Measurements from ENCODE around the gene ALKBH8.
"Not testable (repeated sequence)": the region's sequence is repeated elsewhere in the genome, so short reads cannot be mapped to it uniquely, and the experiment has no call there.

ALKBH8 gene

DNA sequence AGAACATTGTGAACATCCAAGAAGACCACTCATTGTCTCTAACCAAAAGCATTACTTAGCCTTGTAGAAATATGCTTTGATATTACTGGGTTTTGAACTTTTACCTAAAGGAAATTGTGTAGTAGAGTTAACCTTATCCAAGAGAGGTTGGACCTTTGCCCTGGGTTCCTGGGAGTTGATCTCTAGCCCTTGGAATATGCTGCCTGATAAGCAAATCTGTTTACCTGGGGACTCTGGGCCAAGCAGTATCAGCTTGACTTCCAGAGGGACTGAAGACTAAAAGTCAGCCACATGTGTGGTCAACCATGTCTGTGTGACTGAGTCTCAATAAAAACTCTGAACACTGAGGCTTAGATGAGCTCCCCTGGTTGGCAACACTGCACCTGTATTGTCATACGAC lies 63.8 kb downstream of the ALKBH8 start:
- Histone ChIP-seq H3K9me2 (replicated peaks; ENCODE audit: insufficient read depth, low read length) (no peaks in the 10 kb centered on the region), H3F3A (ENCODE audit: insufficient read depth) (no peaks in the 10 kb centered on the region), H3K4me3 (ENCODE audit: insufficient read depth, low read length, poor library complexity, severe bottlenecking) (no peak overlapping the region), H3K27me3 (ENCODE audit: low read length) (no peaks in the 10 kb centered on the region), H2AFZ (ENCODE audit: low read depth, low read length, severe bottlenecking) (no peak overlapping the region), H4K20me1 (ENCODE audit: low read depth, low read length) (no peaks in the 10 kb centered on the region), H3K36me3 (ENCODE audit: low read length) (peaks cover 34% of the 10 kb centered on the region), H3K79me2 (ENCODE audit: insufficient read depth, low read length) (no peaks in the 10 kb centered on the region), H3K9me3 (ENCODE audit: insufficient read depth, low read length) (0 out of 2 replicates have a peak, but pooled peaks cover 9% of the 10 kb centered on the region), H3K9ac (ENCODE audit: low read length) (no peak overlapping the region), H3K27ac (ENCODE audit: low read depth, low read length) (no peak overlapping the region), H3K4me2 (ENCODE audit: low read depth, low read length, poor library complexity, severe bottlenecking) (no peak overlapping the region)
- TF ChIP-seq, protein P1, sequence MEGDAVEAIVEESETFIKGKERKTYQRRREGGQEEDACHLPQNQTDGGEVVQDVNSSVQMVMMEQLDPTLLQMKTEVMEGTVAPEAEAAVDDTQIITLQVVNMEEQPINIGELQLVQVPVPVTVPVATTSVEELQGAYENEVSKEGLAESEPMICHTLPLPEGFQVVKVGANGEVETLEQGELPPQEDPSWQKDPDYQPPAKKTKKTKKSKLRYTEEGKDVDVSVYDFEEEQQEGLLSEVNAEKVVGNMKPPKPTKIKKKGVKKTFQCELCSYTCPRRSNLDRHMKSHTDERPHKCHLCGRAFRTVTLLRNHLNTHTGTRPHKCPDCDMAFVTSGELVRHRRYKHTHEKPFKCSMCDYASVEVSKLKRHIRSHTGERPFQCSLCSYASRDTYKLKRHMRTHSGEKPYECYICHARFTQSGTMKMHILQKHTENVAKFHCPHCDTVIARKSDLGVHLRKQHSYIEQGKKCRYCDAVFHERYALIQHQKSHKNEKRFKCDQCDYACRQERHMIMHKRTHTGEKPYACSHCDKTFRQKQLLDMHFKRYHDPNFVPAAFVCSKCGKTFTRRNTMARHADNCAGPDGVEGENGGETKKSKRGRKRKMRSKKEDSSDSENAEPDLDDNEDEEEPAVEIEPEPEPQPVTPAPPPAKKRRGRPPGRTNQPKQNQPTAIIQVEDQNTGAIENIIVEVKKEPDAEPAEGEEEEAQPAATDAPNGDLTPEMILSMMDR (IDR thresholded peaks at IDR 0.05; ENCODE audit: insufficient read depth, low read length, poor library complexity, severe bottlenecking): no peak
- TF ChIP-seq EZH2phosphoT487 (conservative IDR thresholded peaks at IDR 0.05; ENCODE audit: low read length): no peak

DNA sequence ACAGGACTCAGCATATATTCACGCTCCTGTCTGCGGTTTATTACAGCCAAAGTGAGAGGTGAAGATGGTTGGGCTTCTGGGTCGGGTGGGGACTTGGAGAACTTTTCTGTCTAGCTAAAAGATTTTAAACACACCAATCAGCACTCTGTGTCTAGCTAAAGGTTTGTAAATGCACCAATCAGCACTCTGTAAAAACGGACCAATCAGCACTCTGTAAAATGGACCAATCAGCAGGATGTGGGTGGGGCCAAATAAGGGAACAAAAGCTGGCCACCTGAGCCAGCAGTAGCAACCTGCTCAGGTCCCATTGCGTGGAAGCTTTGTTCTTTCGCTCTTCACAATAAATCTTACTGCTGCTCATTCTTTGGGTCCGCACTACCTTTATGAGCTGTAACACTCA lies 68.2 kb downstream of the ALKBH8 start:
- H3K9me2 ChIP-seq (replicated peaks; ENCODE audit: insufficient read depth, low read length); H3K4me2 ChIP-seq (ENCODE audit: low read depth, low read length, poor library complexity, severe bottlenecking); H3F3A ChIP-seq (ENCODE audit: insufficient read depth); H2AFZ ChIP-seq (ENCODE audit: low read depth, low read length, severe bottlenecking); H3K4me3 ChIP-seq (ENCODE audit: insufficient read depth, low read length, poor library complexity, severe bottlenecking); H3K27ac ChIP-seq (ENCODE audit: low read depth, low read length); H3K79me2 ChIP-seq (ENCODE audit: insufficient read depth, low read length); H3K36me3 ChIP-seq (ENCODE audit: low read length); H3K27me3 ChIP-seq (ENCODE audit: low read length); H3K9ac ChIP-seq (ENCODE audit: low read length); H4K20me1 ChIP-seq (ENCODE audit: low read depth, low read length); H3K9me3 ChIP-seq (ENCODE audit: insufficient read depth, low read length): not testable (repeated sequence)

DNA sequence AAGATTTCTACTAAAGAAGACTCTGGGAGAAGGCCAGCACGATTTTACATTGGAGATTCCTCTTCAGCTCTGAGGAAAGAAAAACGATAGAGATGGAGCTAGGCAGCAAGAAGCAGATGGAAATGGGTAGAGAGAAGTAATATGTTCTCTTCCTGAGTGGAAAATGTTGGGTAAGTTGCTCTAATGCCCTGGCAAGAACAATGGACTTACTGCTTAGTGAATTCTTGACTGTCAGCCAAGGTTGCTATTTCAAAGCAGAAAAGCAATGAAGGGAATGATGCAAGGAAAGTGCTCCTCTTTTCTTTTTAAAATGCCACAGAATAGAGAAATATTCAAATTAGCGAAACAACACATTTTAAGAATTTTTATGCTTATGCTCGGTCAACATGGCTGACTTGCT lies 69.5 kb downstream of the ALKBH8 start:
- no peak overlapping the region for H3K4me3 ChIP-seq (ENCODE audit: insufficient read depth, low read length, poor library complexity, severe bottlenecking)
- TF ChIP-seq EZH2phosphoT487 (conservative IDR thresholded peaks at IDR 0.05; ENCODE audit: low read length): no peak
- TF ChIP-seq, protein P1 (IDR thresholded peaks at IDR 0.05; ENCODE audit: insufficient read depth, low read length, poor library complexity, severe bottlenecking): no peak

DNA sequence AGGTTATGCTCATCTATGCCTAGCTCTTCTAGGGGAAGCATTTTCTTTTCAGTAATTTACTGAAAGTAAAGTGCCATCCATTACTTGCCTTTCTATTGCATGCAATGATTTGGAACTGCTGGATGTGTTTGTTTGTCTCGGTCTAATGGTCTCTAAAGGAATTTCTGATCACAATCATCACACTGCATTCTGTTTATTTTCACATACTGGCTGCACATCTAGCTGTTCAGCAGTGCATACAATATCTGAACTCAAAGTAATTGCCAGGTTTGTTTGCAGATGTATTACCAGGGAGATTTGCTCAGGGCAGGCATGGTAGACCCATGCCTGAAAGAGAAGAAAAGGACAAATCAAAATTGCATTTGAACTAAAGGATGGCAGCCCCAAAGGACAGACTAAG lies 71.5 kb downstream of the ALKBH8 start:
- no peaks in the 10 kb centered on the region for H3K9me3 ChIP-seq (ENCODE audit: insufficient read depth, low read length)
- H3K79me2 ChIP-seq (ENCODE audit: insufficient read depth, low read length): no peaks in the 10 kb centered on the region
- H2AFZ ChIP-seq (ENCODE audit: low read depth, low read length, severe bottlenecking): no peak overlapping the region
- no peaks in the 10 kb centered on the region for H3F3A ChIP-seq (ENCODE audit: insufficient read depth)
- H3K27me3 ChIP-seq (ENCODE audit: low read length): no peaks in the 10 kb centered on the region
- no peak overlapping the region for H3K9ac ChIP-seq (ENCODE audit: low read length)
- no peaks in the 10 kb centered on the region for H4K20me1 ChIP-seq (ENCODE audit: low read depth, low read length)
- H3K9me2 ChIP-seq (replicated peaks; ENCODE audit: insufficient read depth, low read length): no peaks in the 10 kb centered on the region
- no peak overlapping the region for H3K4me3 ChIP-seq (ENCODE audit: insufficient read depth, low read length, poor library complexity, severe bottlenecking)
- H3K27ac ChIP-seq (ENCODE audit: low read depth, low read length): no peak overlapping the region
- H3K36me3 ChIP-seq (ENCODE audit: low read length): no peaks in the 10 kb centered on the region
- no peak overlapping the region for H3K4me2 ChIP-seq (ENCODE audit: low read depth, low read length, poor library complexity, severe bottlenecking)
- TF ChIP-seq, protein P1 (IDR thresholded peaks at IDR 0.05; ENCODE audit: insufficient read depth, low read length, poor library complexity, severe bottlenecking): no peak
- TF ChIP-seq EZH2phosphoT487 (conservative IDR thresholded peaks at IDR 0.05; ENCODE audit: low read length): no peak

More for the DNA sequence above, 69.5 kb downstream of the ALKBH8 start:
- Histone ChIP-seq H3K4me2 (ENCODE audit: low read depth, low read length, poor library complexity, severe bottlenecking) (no peak overlapping the region), H3K9ac (ENCODE audit: low read length) (no peak overlapping the region), H3K36me3 (ENCODE audit: low read length) (no peaks in the 10 kb centered on the region), H2AFZ (ENCODE audit: low read depth, low read length, severe bottlenecking) (no peak overlapping the region), H3K79me2 (ENCODE audit: insufficient read depth, low read length) (no peaks in the 10 kb centered on the region), H3K9me3 (ENCODE audit: insufficient read depth, low read length) (no peaks in the 10 kb centered on the region), H4K20me1 (ENCODE audit: low read depth, low read length) (no peaks in the 10 kb centered on the region), H3K27me3 (ENCODE audit: low read length) (no peaks in the 10 kb centered on the region), H3K27ac (ENCODE audit: low read depth, low read length) (no peak overlapping the region), H3F3A (ENCODE audit: insufficient read depth) (no peaks in the 10 kb centered on the region), H3K9me2 (replicated peaks; ENCODE audit: insufficient read depth, low read length) (no peaks in the 10 kb centered on the region)
